OCI-LY3 (cell line): ENCODE measurements around the gene THRB.
A peak's percentile ranks its signal among the peaks of the same experiment; 100 is the strongest.

Experiments
- H2AFZ ChIP-seq: fragments of 200-600, 300-600 bp; shearing (Covaris generic); 2 replicates; pipeline ENCODE4 v1.6.0; 2014; ENCODE audit warnings: antibody characterized with exemption, low read depth, low read length
- H3K27ac ChIP-seq: fragments of 200-600, 300-600 bp; sonication (generic); 2 replicates; pipeline ENCODE4 v1.5.1; 2014; ENCODE audit warnings: mild to moderate bottlenecking, low read length, moderate library complexity, mixed read lengths
- H3K27me3 ChIP-seq: fragments of 200-600, 300-600 bp; sonication (generic); 2 replicates; pipeline ENCODE4 v1.6.1; 2014; ENCODE audit warnings: low read depth, low read length, mixed read lengths
- H3K36me3 ChIP-seq: fragments of 200-600, 300-600 bp; sonication (generic); replicated peaks from 2 replicates; pipeline ENCODE3; 2014; ENCODE audit warnings: low read depth, low read length, mixed read lengths
- H3K4me1 ChIP-seq: fragments of 300-600, 200-600 bp; sonication (generic); 2 replicates; pipeline ENCODE4 v1.6.1; 2014; ENCODE audit warnings: low read length, mixed read lengths
- H3K4me2 ChIP-seq: fragments of 200-600, 300-600 bp; sonication (generic); 2 replicates; pipeline ENCODE4 v1.6.1; 2014; ENCODE audit warnings: low read length, mixed read lengths
- H3K4me3 ChIP-seq: fragments of 300-600, 200-600 bp; sonication (generic); 2 replicates; pipeline ENCODE4 v1.5.1; 2014; ENCODE audit warnings: antibody characterized with exemption, mild to moderate bottlenecking, low read length, moderate library complexity
- H3K79me2 ChIP-seq: fragments of 300-600, 200-600 bp; shearing (Covaris generic); 2 replicates; pipeline ENCODE4 v1.6.1; 2014; ENCODE audit warnings: mild to moderate bottlenecking, low read length, mixed read lengths
- H3K9ac ChIP-seq: fragments of 300-600, 200-600 bp; shearing (Covaris generic); 2 replicates; pipeline ENCODE4 v1.6.0; 2014; ENCODE audit warnings: mild to moderate bottlenecking, low read length, moderate library complexity
- H3K9me3 ChIP-seq: fragments of 200-600, 300-600 bp; shearing (Covaris generic); 2 replicates; pipeline ENCODE4 v1.6.1; 2014; ENCODE audit warnings: low read length, mixed read lengths; ENCODE audit not compliant: insufficient read depth
- H4K20me1 ChIP-seq: fragments of 200-600, 300-600 bp; sonication (generic); 2 replicates; pipeline ENCODE4 v1.6.1; 2016; ENCODE audit warnings: low read length, mixed read lengths; ENCODE audit not compliant: insufficient read depth
- EZH2phosphoT487 ChIP-seq: fragments of 200-600 bp; shearing (Covaris generic); IDR thresholded peaks from 2 replicates; pipeline ENCODE4 v1.6.1; 2018; ENCODE audit warnings: antibody characterized with exemption, mixed run types, low read depth
- TF ChIP-seq, protein P1 (sequence below): fragments of 200-600, 300-600 bp; sonication (generic); IDR thresholded peaks from 2 replicates; pipeline ENCODE4 v1.5.1; 2014; ENCODE audit warnings: antibody characterized with exemption, low read length, low read depth

Gene THRB

GRCh38 chr3:24479816-24480215 is 14.8 kb downstream of the THRB start:
- H3K4me1 ChIP-seq, result peaks cover 29% of the 10 kb centered on the region
- no peak overlapping the region for H3K4me3 ChIP-seq
- H3K9me3 ChIP-seq, result no peaks in the 10 kb centered on the region
- H3K9ac ChIP-seq, result no peak overlapping the region
- H3K36me3 ChIP-seq, result no peaks in the 10 kb centered on the region
- peak overlapping the region; percentile 39; the same call in 1 of the 2 replicates for H3K4me2 ChIP-seq
- no peak overlapping the region for H2AFZ ChIP-seq
- TF ChIP-seq, protein P1, sequence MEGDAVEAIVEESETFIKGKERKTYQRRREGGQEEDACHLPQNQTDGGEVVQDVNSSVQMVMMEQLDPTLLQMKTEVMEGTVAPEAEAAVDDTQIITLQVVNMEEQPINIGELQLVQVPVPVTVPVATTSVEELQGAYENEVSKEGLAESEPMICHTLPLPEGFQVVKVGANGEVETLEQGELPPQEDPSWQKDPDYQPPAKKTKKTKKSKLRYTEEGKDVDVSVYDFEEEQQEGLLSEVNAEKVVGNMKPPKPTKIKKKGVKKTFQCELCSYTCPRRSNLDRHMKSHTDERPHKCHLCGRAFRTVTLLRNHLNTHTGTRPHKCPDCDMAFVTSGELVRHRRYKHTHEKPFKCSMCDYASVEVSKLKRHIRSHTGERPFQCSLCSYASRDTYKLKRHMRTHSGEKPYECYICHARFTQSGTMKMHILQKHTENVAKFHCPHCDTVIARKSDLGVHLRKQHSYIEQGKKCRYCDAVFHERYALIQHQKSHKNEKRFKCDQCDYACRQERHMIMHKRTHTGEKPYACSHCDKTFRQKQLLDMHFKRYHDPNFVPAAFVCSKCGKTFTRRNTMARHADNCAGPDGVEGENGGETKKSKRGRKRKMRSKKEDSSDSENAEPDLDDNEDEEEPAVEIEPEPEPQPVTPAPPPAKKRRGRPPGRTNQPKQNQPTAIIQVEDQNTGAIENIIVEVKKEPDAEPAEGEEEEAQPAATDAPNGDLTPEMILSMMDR, result no peak
- no peak for TF ChIP-seq EZH2phosphoT487
- H4K20me1 ChIP-seq, result peaks cover 8% of the 10 kb centered on the region; the same call in 1 of the 2 replicates
- no peak overlapping the region for H3K27ac ChIP-seq
- H3K79me2 ChIP-seq, result no peaks in the 10 kb centered on the region
- peaks cover 33% of the 10 kb centered on the region for H3K27me3 ChIP-seq

DNA sequence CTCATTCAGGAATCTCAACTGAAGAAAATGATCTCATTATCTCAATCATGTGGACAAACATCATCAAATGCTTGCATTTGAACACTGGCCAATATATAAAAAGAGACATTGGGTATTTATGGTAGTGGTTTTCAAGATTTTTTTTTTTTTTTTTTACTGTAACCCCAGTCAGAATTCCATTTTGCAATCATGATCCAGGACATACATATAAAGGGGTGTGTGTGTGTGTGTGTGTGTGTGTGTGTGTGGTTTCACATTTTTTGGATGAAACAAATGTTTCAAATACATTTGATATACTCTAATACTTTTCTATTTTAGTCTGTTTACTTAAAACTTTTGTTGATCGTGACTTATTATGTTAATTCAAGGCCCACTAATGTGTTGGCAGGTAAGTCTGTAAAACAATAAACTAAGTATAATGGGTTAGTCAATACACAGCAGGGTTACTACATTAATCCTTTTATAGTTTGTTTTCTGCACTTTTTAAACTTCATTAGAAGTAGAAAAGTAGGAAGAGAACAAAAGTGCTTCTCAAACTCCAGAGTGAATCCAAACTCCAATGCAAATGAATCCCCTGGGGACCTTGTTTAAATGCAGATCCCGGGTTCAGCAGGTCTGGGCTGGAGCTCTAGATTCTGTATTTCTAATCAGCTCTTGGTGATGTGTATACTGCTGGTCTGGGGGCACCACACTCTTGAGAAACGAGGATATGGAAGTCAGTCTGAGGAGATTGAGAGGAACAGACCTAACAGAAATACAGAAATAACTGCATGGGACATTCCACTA is 17.6 kb downstream of the THRB start:
- no peak for TF ChIP-seq EZH2phosphoT487
- TF ChIP-seq, protein P1, result no peak
- Histone ChIP-seq H2AFZ (no peak overlapping the region), H3K79me2 (no peaks in the 10 kb centered on the region), H3K9ac (no peak overlapping the region), H3K4me3 (no peak overlapping the region), H3K27me3 (peaks cover 31% of the 10 kb centered on the region), H3K36me3 (no peaks in the 10 kb centered on the region), H3K27ac (no peak overlapping the region), H3K4me1 (peaks cover 21% of the 10 kb centered on the region), H3K9me3 (no peaks in the 10 kb centered on the region), H3K4me2 (no peak overlapping the region), H4K20me1 (peaks cover 8% of the 10 kb centered on the region; the same call in 1 of the 2 replicates)

- Histone ChIP-seq H3K27ac (no peak overlapping the region), H3K4me3 (no peak overlapping the region), H3K27me3 (peaks cover 29% of the 10 kb centered on the region), H2AFZ (no peak overlapping the region), H4K20me1 (peaks cover 8% of the 10 kb centered on the region; the same call in 1 of the 2 replicates), H3K36me3 (no peaks in the 10 kb centered on the region), H3K4me2 (no peak overlapping the region), H3K9ac (no peak overlapping the region), H3K9me3 (no peaks in the 10 kb centered on the region), H3K79me2 (no peaks in the 10 kb centered on the region), H3K4me1 (peaks cover 16% of the 10 kb centered on the region)
- TF ChIP-seq EZH2phosphoT487, result no peak
- TF ChIP-seq, protein P1, result no peak
Measured at GRCh38 chr3:24475925-24476324, 18.7 kb downstream of the THRB start.

- TF ChIP-seq, protein P1, result no peak
- TF ChIP-seq EZH2phosphoT487, result no peak
- Histone ChIP-seq H3K9me3 (no peaks in the 10 kb centered on the region), H3K9ac (no peak overlapping the region), H3K4me2 (no peak overlapping the region), H3K4me3 (no peak overlapping the region), H3K79me2 (no peaks in the 10 kb centered on the region), H4K20me1 (0 out of 2 replicates have a peak, but pooled peaks cover 3% of the 10 kb centered on the region), H3K27me3 (peaks cover 26% of the 10 kb centered on the region), H3K27ac (no peak overlapping the region), H2AFZ (no peak overlapping the region), H3K4me1 (peaks cover 5% of the 10 kb centered on the region), H3K36me3 (no peaks in the 10 kb centered on the region)
Measured at GRCh38 chr3:24474862-24475261, 19.8 kb downstream of the THRB start.
